GM23248 (cell line): Measurements from ENCODE around the gene U2AF1L4. TPM values are rescaled to one million over a fixed set of nuclear protein-coding genes. Genes with fewer than 3 reads are reported as not detected.

ENCODE experiments used
- DNase-seq: peaks from one replicate; pipeline ENCODE4 v3.0.0-alpha.2; 2015
- H2AFZ ChIP-seq: fragments of 200-600 bp; sonication (generic); 2 replicates; pipeline ENCODE4 v1.6.1; 2016; ENCODE audit warnings: antibody characterized with exemption
- H3F3A ChIP-seq: fragments of 200-600 bp; sonication (generic); 2 replicates; pipeline ENCODE4 v1.6.1; 2016; ENCODE audit warnings: mild to moderate bottlenecking, antibody characterized with exemption, mixed run types; ENCODE audit not compliant: insufficient read depth
- H3K27ac ChIP-seq: fragments of 200-600 bp; sonication (generic); 2 replicates; pipeline ENCODE4 v1.5.1; 2016; ENCODE audit warnings: mild to moderate bottlenecking
- H3K27me3 ChIP-seq: fragments of 200-600 bp; sonication (generic); replicated peaks from 2 replicates; pipeline ENCODE4 v1.6.1; 2016; ENCODE audit warnings: mild to moderate bottlenecking; ENCODE audit not compliant: insufficient read depth
- H3K36me3 ChIP-seq: fragments of 200-600 bp; sonication (generic); 2 replicates; pipeline ENCODE4 v1.6.1; 2016; ENCODE audit warnings: low read depth, mild to moderate bottlenecking
- H3K4me1 ChIP-seq: fragments of 200-600 bp; sonication (generic); 2 replicates; pipeline ENCODE4 v1.6.1; 2016; ENCODE audit warnings: mild to moderate bottlenecking; ENCODE audit not compliant: insufficient read depth
- H3K4me2 ChIP-seq: fragments of 200-600 bp; sonication (generic); one replicate; pipeline ENCODE4 v1.6.1; 2016; ENCODE audit warnings: mild to moderate bottlenecking; ENCODE audit not compliant: unreplicated experiment
- H3K4me3 ChIP-seq: fragments of 200-600 bp; sonication (generic); 2 replicates; pipeline ENCODE4 v1.5.1; 2016; ENCODE audit warnings: mild to moderate bottlenecking
- H3K79me2 ChIP-seq: fragments of 200-600 bp; sonication (generic); 2 replicates; pipeline ENCODE4 v1.6.1; 2016; ENCODE audit warnings: mild to moderate bottlenecking; ENCODE audit not compliant: insufficient read depth
- H3K9ac ChIP-seq: fragments of 200-600 bp; sonication (generic); 2 replicates; pipeline ENCODE4 v1.6.1; 2016; ENCODE audit warnings: mild to moderate bottlenecking
- H3K9me2 ChIP-seq: fragments of 200-600 bp; sonication (generic); 2 replicates; pipeline ENCODE4 v1.6.1; 2016; ENCODE audit warnings: mixed run types, mild to moderate bottlenecking, moderate library complexity; ENCODE audit not compliant: insufficient read depth
- H3K9me3 ChIP-seq: fragments of 200-600 bp; sonication (generic); one replicate; pipeline ENCODE4 v1.6.1; 2017; ENCODE audit warnings: low read depth
- H4K20me1 ChIP-seq: fragments of 200-600 bp; sonication (generic); 2 replicates; pipeline ENCODE4 v1.6.0; 2016; ENCODE audit not compliant: insufficient read depth
- EZH2 ChIP-seq: fragments of 200-600 bp; sonication (generic); IDR thresholded peaks from 2 replicates; pipeline ENCODE4 v1.6.1; 2018; ENCODE audit warnings: antibody characterized with exemption, mild to moderate bottlenecking; ENCODE audit not compliant: insufficient read depth, poor library complexity, severe bottlenecking
- EZH2phosphoT487 ChIP-seq: fragments of 200-600 bp; sonication (generic); IDR thresholded peaks from 2 replicates; pipeline ENCODE4 v1.6.1; 2018; ENCODE audit warnings: antibody characterized with exemption, moderate library complexity, mild to moderate bottlenecking, low read depth; ENCODE audit not compliant: insufficient read depth
- WGBS, 2 experiments: methylation state at CpG; one replicate each; pipeline ENCODE4 v1.1.6; 2015 to 2017; ENCODE audit warnings: low lambda C conversion rate in 2 of 2, low coverage in 1 of 2; ENCODE audit errors: missing lambda C conversion rate in 2 of 2; 5-methylcytosine and 5-hydroxymethylcytosine counted together
- in situ Hi-C: fragments of 300-500 bp; cut with MboI; formaldehyde crosslinking; loops from 2 replicates; pipeline ENCODE4 v1.15.0; 2020
- polyA plus RNA-seq: library from polyadenylated mRNA; unstranded; fragments of >200 nt; fragmentation: Nextera tagmentation; extraction: Ambion mirVana; gene quantifications from 2 replicates; pipeline ENCODE4 v1.2.1, GENCODE V29; 2016
- total RNA-seq: library from RNA; depleted of rRNA; stranded (reverse); fragments of >200 nt; shearing (Covaris generic); gene quantifications from 2 replicates; pipeline ENCODE4 v1.2.3, GENCODE V29; 2014; rRNA removed

The U2AF1L4 gene, protein sequence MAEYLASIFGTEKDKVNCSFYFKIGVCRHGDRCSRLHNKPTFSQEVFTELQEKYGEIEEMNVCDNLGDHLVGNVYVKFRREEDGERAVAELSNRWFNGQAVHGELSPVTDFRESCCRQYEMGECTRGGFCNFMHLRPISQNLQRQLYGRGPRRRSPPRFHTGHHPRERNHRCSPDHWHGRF
- 10.7 and 18.8 TPM in 2 replicates for total RNA-seq
- 23.1 and 25.3 TPM in 2 replicates for polyA plus RNA-seq

DNA sequence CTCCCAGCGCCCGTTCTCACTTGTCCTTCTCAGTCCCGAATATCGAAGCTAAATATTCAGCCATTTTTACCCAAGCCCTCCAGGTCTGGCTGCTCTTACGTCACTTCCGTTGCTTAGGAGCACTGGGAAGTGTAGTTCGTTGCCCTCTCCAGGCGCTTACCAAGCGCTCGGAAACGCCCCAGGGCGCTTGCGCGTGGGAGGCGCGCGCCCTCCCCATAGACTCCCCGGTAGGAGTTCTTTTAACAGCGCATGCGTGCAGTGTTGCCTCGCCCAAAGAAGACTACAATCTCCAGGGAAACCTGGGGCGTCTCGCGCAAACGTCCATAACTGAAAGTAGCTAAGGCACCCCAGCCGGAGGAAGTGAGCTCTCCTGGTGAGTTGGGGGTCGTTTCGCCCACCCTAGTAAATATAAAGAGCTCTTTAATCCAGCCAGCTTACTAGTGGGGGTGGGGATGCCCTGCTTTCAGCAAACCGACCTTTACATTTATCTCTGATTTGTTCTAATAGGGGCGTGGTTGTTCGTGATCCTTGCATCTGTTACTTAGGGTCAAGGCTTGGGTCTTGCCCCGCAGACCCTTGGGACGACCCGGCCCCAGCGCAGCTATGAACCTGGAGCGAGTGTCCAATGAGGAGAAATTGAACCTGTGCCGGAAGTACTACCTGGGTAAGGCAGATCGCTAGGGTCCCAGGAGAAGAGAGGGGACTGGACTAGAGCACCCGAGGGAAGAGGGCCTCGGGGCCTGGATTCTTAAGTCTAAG is at the start of gene U2AF1L4, which contains the start of gene PSENEN:
TSS of gene U2AF1L4 (minus strand) at position 91 of the 759 bp plus-strand sequence. CDS start at position 64, 27 bp downstream.
TSS of gene PSENEN (plus strand) at position 324 of the 759 bp plus-strand sequence. CDS start at position 604, 280 bp downstream.
- peak within 1 kb of the TSS; percentile 98 for H3K4me3 ChIP-seq
- peak within 1 kb of the TSS; percentile 92 for H3K4me2 ChIP-seq
- H4K20me1 ChIP-seq = no peaks in the 10 kb centered on the region
- 0 to 2% methylated on average over 40 of the region's 40 CpGs for WGBS, 2 experiments
- peak within 1 kb of the TSS; percentile 92 for H2AFZ ChIP-seq
- no peak for TF ChIP-seq EZH2phosphoT487
- no peak for TF ChIP-seq EZH2
- peaks cover 54% of the 10 kb centered on the region for H3K79me2 ChIP-seq
- in situ Hi-C loops = no loop called here
- H3K9me2 ChIP-seq = no peaks in the 10 kb centered on the region
- H3K9ac ChIP-seq = peak within 1 kb of the TSS; percentile 100
- H3F3A ChIP-seq = no peaks in the 10 kb centered on the region
- no peaks in the 10 kb centered on the region for H3K27me3 ChIP-seq
- peak; percentile 100 for DNase-seq
- H3K27ac ChIP-seq = peak within 1 kb of the TSS; percentile 100
- no peaks in the 10 kb centered on the region for H3K9me3 ChIP-seq
- no peaks in the 10 kb centered on the region for H3K36me3 ChIP-seq
- H3K4me1 ChIP-seq = peaks cover 21% of the 10 kb centered on the region; the same call in 1 of the 2 replicates

DNA sequence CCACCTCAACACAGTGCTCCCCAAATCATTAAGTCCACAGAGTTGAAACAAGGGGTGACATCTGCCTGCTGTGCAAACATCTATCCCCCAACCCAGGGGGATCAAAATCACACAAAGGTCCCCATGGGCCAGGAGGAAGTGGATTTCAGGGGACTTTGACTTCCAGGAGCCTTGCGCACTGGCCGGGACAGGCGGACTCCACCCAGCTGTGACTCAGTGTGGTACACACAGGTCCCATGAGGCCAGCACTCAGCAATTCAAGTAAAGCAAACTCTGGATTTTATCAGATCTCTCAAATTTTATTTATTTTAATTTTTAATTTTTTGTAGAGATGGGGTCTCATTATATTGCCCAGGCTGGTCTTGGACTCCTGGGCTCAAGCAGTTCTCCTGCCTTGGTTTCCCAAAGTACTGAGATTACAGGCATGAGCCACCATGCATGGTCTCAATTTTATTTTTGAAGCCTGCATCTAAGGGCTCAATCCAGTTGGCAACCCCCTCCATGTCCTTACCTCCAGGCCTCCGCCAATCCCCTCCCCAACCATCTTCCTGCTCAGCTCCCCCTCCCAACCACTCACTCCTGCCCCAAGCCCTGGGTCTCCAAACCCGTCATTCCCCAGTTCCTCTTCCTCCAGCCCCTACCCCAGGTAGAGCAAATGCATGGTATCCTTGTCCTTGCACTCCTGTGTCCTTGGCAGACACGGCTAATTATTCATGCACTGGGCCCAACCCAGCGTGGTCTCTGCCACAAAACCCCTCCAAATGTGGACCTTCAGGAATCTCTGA is 48.4 kb upstream of the U2AF1L4 start:
- no peaks in the 10 kb centered on the region for H4K20me1 ChIP-seq
- no peak overlapping the region for H2AFZ ChIP-seq
- no peaks in the 10 kb centered on the region for H3F3A ChIP-seq
- no peaks in the 10 kb centered on the region for H3K9me3 ChIP-seq
- H3K9ac ChIP-seq = no peak overlapping the region
- in situ Hi-C loops = no loop called here
- 31 to 36% methylated on average over 7 of the region's 7 CpGs for WGBS, 2 experiments
- H3K36me3 ChIP-seq = no peaks in the 10 kb centered on the region
- H3K9me2 ChIP-seq = no peaks in the 10 kb centered on the region
- no peaks in the 10 kb centered on the region for H3K4me1 ChIP-seq
- H3K4me2 ChIP-seq = no peak overlapping the region
- no peak for TF ChIP-seq EZH2phosphoT487
- TF ChIP-seq EZH2 = no peak
- no peak overlapping the region for H3K4me3 ChIP-seq
- H3K27ac ChIP-seq = no peak overlapping the region
- H3K79me2 ChIP-seq = no peaks in the 10 kb centered on the region
- peaks cover 26% of the 10 kb centered on the region for H3K27me3 ChIP-seq
- peak; percentile 88 for DNase-seq

DNA sequence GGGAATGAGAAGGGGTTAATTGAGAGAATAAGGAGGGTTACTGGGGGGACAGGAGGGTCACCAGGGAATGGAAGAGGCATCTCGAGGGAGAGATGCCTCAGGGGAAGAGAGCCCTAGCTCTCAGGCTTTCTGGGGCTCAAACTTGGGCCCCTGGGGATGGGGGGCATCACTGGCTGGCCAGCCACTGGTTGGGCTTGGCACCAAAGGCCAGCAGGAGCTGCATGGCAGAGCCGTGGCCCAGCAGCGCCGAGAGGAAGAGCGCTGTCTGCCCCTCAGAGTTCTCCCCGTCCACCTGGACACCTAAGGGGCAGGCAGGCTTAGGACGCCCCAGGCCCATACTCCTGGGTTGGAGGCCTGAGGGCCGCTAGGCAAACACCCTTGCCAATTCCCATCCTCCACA is 47.7 kb upstream of the U2AF1L4 start:
- Histone ChIP-seq H3K9me2 (no peaks in the 10 kb centered on the region), H4K20me1 (no peaks in the 10 kb centered on the region), H3K4me1 (no peaks in the 10 kb centered on the region), H3K4me2 (no peak overlapping the region), H3K79me2 (no peaks in the 10 kb centered on the region), H3K4me3 (no peak overlapping the region), H3K9me3 (no peaks in the 10 kb centered on the region), H2AFZ (no peak overlapping the region), H3K9ac (no peak overlapping the region), H3K36me3 (no peaks in the 10 kb centered on the region), H3K27ac (no peak overlapping the region), H3F3A (no peaks in the 10 kb centered on the region), H3K27me3 (peaks cover 19% of the 10 kb centered on the region; the same call in 1 of the 2 replicates)
- in situ Hi-C loops = no loop called here
- TF ChIP-seq EZH2phosphoT487 (no peak), EZH2 (no peak)
- 52 to 55% methylated on average over 7 to 8 of the region's 8 CpGs for WGBS, 2 experiments
- DNase-seq = no peak

GRCh38 chr19:35792312-35792711 is 47.1 kb upstream of the U2AF1L4 start:
- Histone ChIP-seq H4K20me1 (no peaks in the 10 kb centered on the region), H3K9ac (no peak overlapping the region), H3K9me3 (no peaks in the 10 kb centered on the region), H3K36me3 (no peaks in the 10 kb centered on the region), H3K4me2 (no peak overlapping the region), H3K27ac (no peak overlapping the region), H2AFZ (no peak overlapping the region), H3K4me3 (no peak overlapping the region), H3F3A (no peaks in the 10 kb centered on the region), H3K4me1 (no peaks in the 10 kb centered on the region), H3K27me3 (peaks cover 16% of the 10 kb centered on the region; the same call in 1 of the 2 replicates), H3K79me2 (no peaks in the 10 kb centered on the region), H3K9me2 (no peaks in the 10 kb centered on the region)
- in situ Hi-C loops = no loop called here
- TF ChIP-seq EZH2 = no peak
- no peak for TF ChIP-seq EZH2phosphoT487
- DNase-seq = no peak
- WGBS, 2 experiments = 85 to 88% methylated on average over 14 to 15 of the region's 15 CpGs
